Measurements from ENCODE around the gene SGIP1.

- TF ChIP-seq, protein P1, sequence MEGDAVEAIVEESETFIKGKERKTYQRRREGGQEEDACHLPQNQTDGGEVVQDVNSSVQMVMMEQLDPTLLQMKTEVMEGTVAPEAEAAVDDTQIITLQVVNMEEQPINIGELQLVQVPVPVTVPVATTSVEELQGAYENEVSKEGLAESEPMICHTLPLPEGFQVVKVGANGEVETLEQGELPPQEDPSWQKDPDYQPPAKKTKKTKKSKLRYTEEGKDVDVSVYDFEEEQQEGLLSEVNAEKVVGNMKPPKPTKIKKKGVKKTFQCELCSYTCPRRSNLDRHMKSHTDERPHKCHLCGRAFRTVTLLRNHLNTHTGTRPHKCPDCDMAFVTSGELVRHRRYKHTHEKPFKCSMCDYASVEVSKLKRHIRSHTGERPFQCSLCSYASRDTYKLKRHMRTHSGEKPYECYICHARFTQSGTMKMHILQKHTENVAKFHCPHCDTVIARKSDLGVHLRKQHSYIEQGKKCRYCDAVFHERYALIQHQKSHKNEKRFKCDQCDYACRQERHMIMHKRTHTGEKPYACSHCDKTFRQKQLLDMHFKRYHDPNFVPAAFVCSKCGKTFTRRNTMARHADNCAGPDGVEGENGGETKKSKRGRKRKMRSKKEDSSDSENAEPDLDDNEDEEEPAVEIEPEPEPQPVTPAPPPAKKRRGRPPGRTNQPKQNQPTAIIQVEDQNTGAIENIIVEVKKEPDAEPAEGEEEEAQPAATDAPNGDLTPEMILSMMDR (IDR thresholded peaks at IDR 0.05; ENCODE audit: extremely low read depth in 1 of 2, insufficient read depth in 1 of 2, low read depth in 1 of 2, low read length in 2 of 2) = no peak
- TF ChIP-seq JUN (IDR thresholded peaks at IDR 0.05; ENCODE audit: borderline replicate concordance, insufficient read depth, insufficient read length, low read depth) (no peak), FOS (IDR thresholded peaks at IDR 0.05; ENCODE audit: borderline replicate concordance, insufficient read depth, low read length) (no peak), POLR2AphosphoS5 (IDR thresholded peaks at IDR 0.05; ENCODE audit: insufficient read depth, low read depth, low read length) (no peak), MYC (IDR thresholded peaks at IDR 0.05; ENCODE audit: low read depth, low read length) (no peak)
These were observed 205.6 kb downstream of the SGIP1 start for GRCh38 chr1:66739401-66740157.
